ENCODE measurements around the gene CNNM1. TPM values are rescaled to one million over a fixed set of nuclear protein-coding genes. Genes with fewer than 3 reads are reported as not detected.

Gene CNNM1
- total and polyA plus RNA-seq, 8 donors: under 0.01 to 0.87 (median 0.31) TPM; not detected in 1

GRCh38 chr10:99395750-99396445 is 66.7 kb downstream of the CNNM1 start:
- Histone ChIP-seq H3K36me3 (peaks cover 38 to 59% (median 56%) of the 10 kb centered on the region in 4 donors), H3K4me1 (peaks cover 0 to 24% (median 12%) of the 10 kb centered on the region in 4 donors), H3K27ac (no peak overlapping the region), H3K27me3 (no peaks in the 10 kb centered on the region), H3K4me3 (no peak overlapping the region), H3K9me3 (no peaks in the 10 kb centered on the region)
- DNase-seq: no peak
- WGBS, 5 donors: 51 to 66% (median 55%) methylated on average over 2 of the region's 2 CpGs
- intact Hi-C loops (cut with DNase I; ENCODE audit: low total_unique reads): loop anchor here (10.0 kb wide), 1 partner anchor 219 kb away; no protein-coding TSS in a partner anchor
- TF ChIP-seq CTCF (IDR thresholded peaks at IDR 0.05): no peak
- TF ChIP-seq POLR2AphosphoS5 (IDR thresholded peaks at IDR 0.05): no peak

DNA sequence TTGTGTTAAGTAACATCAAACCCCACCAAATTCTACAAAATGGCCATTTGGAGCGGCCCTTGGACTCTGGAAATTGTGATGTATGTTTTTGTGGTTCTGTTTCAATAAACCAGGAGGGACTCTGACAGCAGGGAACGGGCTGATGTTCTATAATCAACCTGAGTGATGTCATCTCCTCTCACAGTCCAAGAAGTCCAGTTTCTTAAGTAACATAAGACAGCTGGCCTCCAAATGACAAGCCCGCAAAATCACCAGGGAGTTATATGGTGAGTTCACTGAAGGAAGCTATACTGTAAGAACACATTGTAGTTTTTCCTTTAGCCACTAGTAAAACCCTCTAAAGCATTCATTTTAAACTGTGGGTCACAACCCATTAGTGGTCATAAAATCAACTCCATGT is 67.3 kb downstream of the CNNM1 start:
- TF ChIP-seq CTCF (IDR thresholded peaks at IDR 0.05) (no peak), POLR2AphosphoS5 (IDR thresholded peaks at IDR 0.05) (no peak), POLR2A (IDR thresholded peaks at IDR 0.05) (no peak), EP300 (IDR thresholded peaks at IDR 0.05) (no peak)
- H3K9me3 ChIP-seq: no peaks in the 10 kb centered on the region
- H3K4me3 ChIP-seq: no peak overlapping the region
- H3K27ac ChIP-seq: no peak overlapping the region
- peaks cover 43 to 65% (median 61%) of the 10 kb centered on the region in 4 donors for H3K36me3 ChIP-seq
- H3K27me3 ChIP-seq: no peaks in the 10 kb centered on the region
- DNase-seq: peak in 1 of 2 donors; percentile 20
- intact Hi-C loops (cut with DNase I; ENCODE audit: low total_unique reads): loop anchor here (10.0 kb wide), 1 partner anchor 218 kb away; no protein-coding TSS in a partner anchor
- 77 to 81% (median 80%) methylated on average over 3 of the region's 3 CpGs for whole genome bisulfite sequencing, 5 donors
- H3K4me1 ChIP-seq: peaks cover 0 to 24% (median 12%) of the 10 kb centered on the region in 4 donors

GRCh38 chr10:99399664-99400063 is 70.5 kb downstream of the CNNM1 start:
- DNase-seq: no peak
- Histone ChIP-seq H3K27me3 (no peaks in the 10 kb centered on the region), H3K9me3 (no peaks in the 10 kb centered on the region), H3K4me3 (no peak overlapping the region), H3K4me1 (peaks cover 0 to 11% (median 3%) of the 10 kb centered on the region in 4 donors), H3K27ac (no peak overlapping the region), H3K36me3 (peaks cover 69 to 90% (median 87%) of the 10 kb centered on the region in 4 donors)
- TF ChIP-seq CTCF (IDR thresholded peaks at IDR 0.05): no peak
- no peak for TF ChIP-seq POLR2A (IDR thresholded peaks at IDR 0.05)
- TF ChIP-seq POLR2AphosphoS5 (IDR thresholded peaks at IDR 0.05): no peak
- TF ChIP-seq EP300 (IDR thresholded peaks at IDR 0.05): no peak
- WGBS, 5 donors: 91 to 100% (median 97%) methylated on average over 3 of the region's 3 CpGs
- intact Hi-C loops (cut with DNase I; ENCODE audit: low total_unique reads): loop anchor here (10.0 kb wide), 1 partner anchor 215 kb away; no protein-coding TSS in a partner anchor

- DNase-seq: no peak
- H3K4me1 ChIP-seq: no peaks in the 10 kb centered on the region
- no peak overlapping the region for H3K27ac ChIP-seq
- WGBS, 5 donors: 69 to 88% (median 86%) methylated on average over 9 of the region's 9 CpGs
- peaks cover 61 to 99% (median 89%) of the 10 kb centered on the region in 4 donors for H3K36me3 ChIP-seq
- intact Hi-C loops (cut with DNase I; ENCODE audit: low total_unique reads): no loop called here
- TF ChIP-seq POLR2A (IDR thresholded peaks at IDR 0.05) (no peak), POLR2AphosphoS5 (IDR thresholded peaks at IDR 0.05) (no peak)
- H3K9me3 ChIP-seq: no peaks in the 10 kb centered on the region
- no peak overlapping the region for H3K4me3 ChIP-seq
- H3K27me3 ChIP-seq: no peaks in the 10 kb centered on the region
These were observed 74.5 kb downstream of the CNNM1 start for GRCh38 chr10:99403674-99404073.

GRCh38 chr10:99406149-99406548 is 77.0 kb downstream of the CNNM1 start:
- DNase-seq: no peak
- H3K27me3 ChIP-seq: no peaks in the 10 kb centered on the region
- H3K27ac ChIP-seq: no peak overlapping the region
- H3K4me3 ChIP-seq: no peak overlapping the region
- H3K36me3 ChIP-seq: peaks cover 40 to 80% (median 72%) of the 10 kb centered on the region in 4 donors
- H3K9me3 ChIP-seq: no peaks in the 10 kb centered on the region
- WGBS, 5 donors: 96 to 99% (median 98%) methylated on average over 3 of the region's 3 CpGs
- intact Hi-C loops (cut with DNase I; ENCODE audit: low total_unique reads): no loop called here
- H3K4me1 ChIP-seq: no peaks in the 10 kb centered on the region
- TF ChIP-seq POLR2AphosphoS5 (IDR thresholded peaks at IDR 0.05): no peak
- no peak for TF ChIP-seq CTCF (IDR thresholded peaks at IDR 0.05)
- no peak for TF ChIP-seq POLR2A (IDR thresholded peaks at IDR 0.05)
- no peak for TF ChIP-seq EP300 (IDR thresholded peaks at IDR 0.05)
